GM12875 (cell line): ENCODE data around the gene ARL6IP4.

Experiments used
- H3K4me3 ChIP-seq: one replicate; pipeline ENCODE4 v1.5.1; 2011; ENCODE audit warnings: low read depth, low read length, control low read depth
- CTCF ChIP-seq: IDR thresholded peaks from 2 replicates; pipeline ENCODE4 v1.5.1; 2011; ENCODE audit warnings: low read depth, mild to moderate bottlenecking, control low read depth, inconsistent platforms, low read length, moderate library complexity, borderline replicate concordance; ENCODE audit not compliant: insufficient read depth

The ARL6IP4 gene

GRCh38 chr12:123017753-123018152, 37.3 kb downstream of the ARL6IP4 start:
- H3K4me3 ChIP-seq: no peak overlapping the region
- TF ChIP-seq CTCF: no peak

- TF ChIP-seq CTCF: no peak
- H3K4me3 ChIP-seq: no peak overlapping the region
Measured at GRCh38 chr12:123019841-123020138, 39.3 kb downstream of the ARL6IP4 start.

GRCh38 chr12:123021688-123022604, 41.5 kb downstream of the ARL6IP4 start:
- no peak overlapping the region for H3K4me3 ChIP-seq

GRCh38 chr12:123022846-123023245, 42.4 kb downstream of the ARL6IP4 start:
- no peak overlapping the region for H3K4me3 ChIP-seq
- TF ChIP-seq CTCF: no peak

More at GRCh38 chr12:123021688-123022604, 41.5 kb downstream of the ARL6IP4 start:
- no peak for TF ChIP-seq CTCF

- TF ChIP-seq CTCF: no peak
- H3K4me3 ChIP-seq: no peak overlapping the region
Measured at GRCh38 chr12:123024819-123025391, 44.4 kb downstream of the ARL6IP4 start.

- no peak for TF ChIP-seq CTCF
- H3K4me3 ChIP-seq: no peak overlapping the region
Measured at GRCh38 chr12:123026094-123026853, 45.8 kb downstream of the ARL6IP4 start.
